ENCODE results near the gene ARHGAP25.
A peak's percentile ranks its signal among the peaks of the same experiment; 100 is the strongest.

The ARHGAP25 gene, protein sequence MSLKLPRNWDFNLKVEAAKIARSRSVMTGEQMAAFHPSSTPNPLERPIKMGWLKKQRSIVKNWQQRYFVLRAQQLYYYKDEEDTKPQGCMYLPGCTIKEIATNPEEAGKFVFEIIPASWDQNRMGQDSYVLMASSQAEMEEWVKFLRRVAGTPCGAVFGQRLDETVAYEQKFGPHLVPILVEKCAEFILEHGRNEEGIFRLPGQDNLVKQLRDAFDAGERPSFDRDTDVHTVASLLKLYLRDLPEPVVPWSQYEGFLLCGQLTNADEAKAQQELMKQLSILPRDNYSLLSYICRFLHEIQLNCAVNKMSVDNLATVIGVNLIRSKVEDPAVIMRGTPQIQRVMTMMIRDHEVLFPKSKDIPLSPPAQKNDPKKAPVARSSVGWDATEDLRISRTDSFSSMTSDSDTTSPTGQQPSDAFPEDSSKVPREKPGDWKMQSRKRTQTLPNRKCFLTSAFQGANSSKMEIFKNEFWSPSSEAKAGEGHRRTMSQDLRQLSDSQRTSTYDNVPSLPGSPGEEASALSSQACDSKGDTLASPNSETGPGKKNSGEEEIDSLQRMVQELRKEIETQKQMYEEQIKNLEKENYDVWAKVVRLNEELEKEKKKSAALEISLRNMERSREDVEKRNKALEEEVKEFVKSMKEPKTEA

DNA sequence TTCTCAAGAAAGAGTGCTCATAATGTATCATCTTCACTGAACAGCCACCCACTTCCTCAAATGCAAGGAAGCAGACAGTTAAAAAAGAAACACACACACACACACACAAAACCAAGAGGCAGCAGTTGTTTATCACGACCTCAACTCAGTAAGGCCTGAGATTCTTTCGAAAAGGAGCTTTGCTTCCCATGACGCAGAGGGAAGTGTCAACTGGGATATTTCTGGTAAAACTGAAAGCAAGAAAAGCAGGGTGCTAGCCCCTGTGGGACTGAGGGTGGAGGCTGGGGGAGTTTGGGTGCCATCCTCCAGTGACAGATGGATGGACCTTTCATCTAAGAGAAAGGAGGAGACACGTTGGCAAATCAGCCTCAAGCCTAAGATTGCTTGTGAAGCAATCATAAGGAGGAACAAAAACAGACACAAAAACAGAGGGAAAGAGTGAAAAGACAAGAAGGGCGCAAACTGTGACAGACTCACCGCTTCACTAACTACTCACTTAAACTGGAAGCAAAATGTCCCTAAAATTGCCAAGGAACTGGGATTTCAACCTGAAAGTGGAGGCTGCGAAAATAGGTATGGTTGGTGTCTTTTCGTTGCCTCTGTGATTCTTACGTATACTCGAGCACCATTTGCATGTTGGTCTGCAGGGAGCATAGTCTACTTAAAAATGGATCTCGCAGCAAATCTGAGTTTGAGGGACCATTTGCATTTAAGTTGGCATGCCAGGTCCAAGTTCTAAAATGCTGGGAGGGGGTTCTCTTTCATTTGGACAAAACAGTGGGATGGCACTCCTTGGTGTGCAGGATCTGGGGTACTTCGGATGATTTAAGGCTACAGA, at the start of gene ARHGAP25:
ARHGAP25 (plus strand) TSS at position 124 of the 838 bp plus-strand sequence; CDS start at position 513, 389 bp downstream.
- peak in 11 of 56 donors; percentile 4 to 39 (median 15) for DNase-seq

DNA sequence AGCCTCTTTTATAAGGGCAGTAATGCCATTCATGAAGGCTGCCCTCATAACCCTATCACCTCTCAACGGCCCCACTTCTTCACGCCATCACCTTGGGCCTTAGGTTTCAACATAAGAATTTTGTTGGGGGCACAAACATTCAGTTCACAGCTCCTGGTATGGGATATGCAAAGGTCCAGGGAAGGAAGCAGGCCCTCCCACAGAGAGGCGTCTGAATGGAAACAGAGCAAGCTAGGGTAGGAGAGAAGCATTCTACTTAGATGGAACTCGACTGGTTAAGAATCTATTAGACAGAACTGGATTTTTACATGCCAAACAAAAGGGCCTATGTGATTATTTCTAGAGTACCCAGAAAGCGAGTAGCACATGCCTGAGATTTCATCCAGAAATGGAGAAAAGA, 48.4 kb upstream of the ARHGAP25 start:
- no peak for DNase-seq

DNA sequence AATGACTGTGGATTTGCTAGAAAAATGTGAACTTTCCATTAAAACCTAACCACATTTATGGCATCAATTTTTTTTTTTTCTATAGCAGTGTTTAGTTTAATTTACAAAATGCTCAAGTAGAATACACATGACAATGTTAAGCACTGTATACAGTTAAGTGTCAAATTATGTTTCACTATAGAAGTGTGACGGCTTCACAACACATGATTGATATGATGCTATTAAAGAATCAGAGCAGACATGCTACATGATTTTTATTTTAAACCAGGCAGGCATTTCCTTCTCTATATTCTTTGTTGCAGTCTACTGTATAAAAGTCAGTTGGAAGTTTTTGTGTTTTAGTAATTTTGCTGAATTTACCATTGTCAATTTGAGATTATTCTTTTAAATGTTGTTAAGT, 47.6 kb upstream of the ARHGAP25 start:
- DNase-seq = no peak

DNA sequence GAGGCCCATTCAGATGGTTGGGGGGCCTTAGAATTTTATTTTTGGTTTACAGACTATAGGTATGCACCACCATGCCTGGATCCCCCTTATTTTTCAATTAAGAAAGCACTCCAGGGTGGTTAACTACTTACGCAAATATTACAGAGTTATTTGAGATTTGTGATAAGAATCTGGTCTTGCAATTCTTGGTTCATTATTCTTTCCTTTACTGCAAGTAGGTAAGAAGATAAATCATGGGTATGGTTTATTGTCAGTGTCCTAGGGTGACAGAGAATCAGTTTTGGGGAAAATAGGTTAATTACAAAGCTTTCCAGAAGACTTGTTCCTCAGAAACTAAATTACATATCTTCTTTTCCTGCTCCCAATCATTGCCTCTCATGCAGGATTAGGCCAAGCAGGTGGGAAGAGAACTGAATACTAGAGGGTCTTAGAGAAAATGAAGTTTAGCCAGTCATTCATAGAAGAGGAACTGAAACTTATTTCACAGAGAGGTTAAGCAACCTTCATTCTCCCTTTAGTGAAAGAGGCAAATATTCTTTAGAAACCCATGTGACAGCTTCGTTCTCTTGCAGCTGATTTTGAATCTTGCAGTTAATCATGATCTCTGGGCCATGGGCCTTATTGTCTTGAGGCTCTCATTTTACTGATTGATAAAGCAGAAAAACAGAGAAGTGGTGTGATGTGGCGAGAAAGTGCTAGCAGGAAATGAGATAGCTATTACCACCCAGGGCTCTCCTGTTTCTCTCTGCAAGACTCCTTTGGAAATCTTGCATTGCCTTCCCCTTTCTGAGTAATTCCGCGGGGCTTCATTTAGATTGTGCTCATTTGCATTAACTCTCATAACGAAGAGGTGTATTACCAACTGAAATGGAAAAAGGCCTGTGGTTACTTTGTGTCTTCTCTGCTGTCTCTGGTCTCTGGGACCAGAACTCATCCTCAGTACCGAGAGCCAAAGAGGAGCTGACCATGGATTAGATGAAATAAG, 44.8 kb upstream of the ARHGAP25 start:
- no peak for DNase-seq

DNA sequence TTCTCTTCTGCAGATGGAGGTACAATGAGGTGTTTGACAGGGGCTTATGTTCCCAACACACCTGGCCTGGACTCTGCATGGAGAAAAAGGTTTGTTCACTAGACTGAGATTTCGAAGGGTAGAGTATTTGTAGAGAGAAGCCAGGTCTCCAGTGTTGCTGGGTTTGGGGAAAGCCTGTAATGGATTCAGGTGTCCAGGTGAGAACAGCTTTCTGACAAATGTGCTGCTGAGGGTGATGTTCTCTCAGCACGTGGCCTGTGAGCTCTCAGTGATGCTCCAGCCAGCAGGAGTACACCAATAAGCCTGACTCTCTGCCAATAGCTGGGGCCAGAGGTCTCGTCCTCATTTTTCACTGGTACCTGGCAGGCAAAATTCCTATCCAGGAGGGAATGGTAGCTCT, 43.8 kb upstream of the ARHGAP25 start:
- no peak for DNase-seq

DNA sequence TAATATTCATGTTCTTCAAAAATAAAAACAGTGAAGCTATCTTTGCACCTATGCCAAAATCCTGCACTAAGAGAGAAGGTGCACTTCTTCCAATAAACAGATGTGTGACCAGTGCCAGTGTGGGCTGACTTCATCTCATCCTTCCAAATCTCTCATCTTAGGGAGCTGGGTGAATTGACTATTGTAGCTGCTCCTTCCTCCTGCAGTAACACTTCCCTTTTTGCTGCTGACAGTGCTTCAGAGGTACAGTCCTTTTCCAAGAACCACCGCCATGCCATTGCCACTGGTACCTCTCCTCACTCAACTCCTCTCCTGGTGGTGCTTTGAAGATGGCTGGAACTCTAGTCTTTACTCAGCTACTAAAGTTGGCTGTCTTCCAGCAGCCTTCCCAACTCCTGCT, 42.1 kb upstream of the ARHGAP25 start:
- DNase-seq = no peak

DNA sequence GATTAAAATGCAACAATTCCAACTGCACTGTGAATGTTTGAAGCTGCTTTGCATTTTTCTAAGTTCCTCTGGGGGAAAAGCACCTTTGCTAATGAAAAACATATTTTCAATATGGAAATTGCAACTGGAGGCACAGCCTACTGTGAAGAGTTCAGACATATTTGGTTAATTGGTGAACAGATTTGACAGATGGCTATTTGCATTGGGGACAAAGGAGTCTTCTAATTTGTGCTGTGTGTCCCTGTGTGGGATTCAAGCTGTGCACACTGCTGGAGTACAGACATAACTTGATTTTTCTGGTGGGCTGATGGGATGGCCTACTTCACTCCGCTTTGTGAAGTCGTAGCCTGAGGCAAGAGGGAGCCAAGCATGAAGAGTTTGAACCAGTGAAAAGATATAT, 40.7 kb upstream of the ARHGAP25 start:
- no peak for DNase-seq

DNA sequence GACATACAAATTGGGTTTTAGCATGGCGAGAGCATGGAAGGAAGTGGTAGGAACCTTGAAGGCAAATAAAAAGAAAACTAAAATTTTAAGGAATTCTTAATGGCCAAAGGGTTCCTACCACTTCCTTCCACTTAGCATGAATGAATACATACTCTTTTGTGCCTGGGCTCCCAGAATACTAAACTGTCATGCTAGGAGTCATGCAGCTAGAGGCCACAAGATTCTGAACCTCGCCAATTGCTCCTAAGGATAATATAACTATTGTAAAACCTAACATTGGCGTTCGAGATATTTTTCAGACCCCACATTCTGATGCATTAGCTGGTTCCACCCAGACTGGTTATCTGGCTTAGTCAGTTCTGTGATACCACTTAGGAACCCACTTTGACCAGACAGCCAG, 38.6 kb upstream of the ARHGAP25 start:
- no peak for DNase-seq

DNA sequence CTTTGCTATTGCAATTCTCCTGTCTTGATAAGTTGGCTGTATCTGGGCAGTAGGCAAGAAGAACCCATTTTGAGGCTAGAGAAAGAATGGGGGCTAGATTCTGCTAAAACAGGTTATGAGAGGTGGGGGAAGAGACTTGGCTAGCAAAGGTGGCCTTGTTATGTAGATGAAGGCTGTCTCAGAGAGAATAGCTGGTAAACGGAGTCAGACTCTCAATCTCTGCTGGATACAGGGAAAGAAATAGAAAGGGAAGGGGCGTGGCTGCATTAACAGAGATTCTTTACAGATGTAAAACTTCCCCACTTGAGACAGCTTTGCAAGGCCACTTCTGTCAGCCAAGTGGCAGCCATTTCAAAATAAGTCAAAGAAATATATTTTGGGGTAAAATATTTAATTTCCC, 38.1 kb upstream of the ARHGAP25 start:
- no peak for DNase-seq

DNA sequence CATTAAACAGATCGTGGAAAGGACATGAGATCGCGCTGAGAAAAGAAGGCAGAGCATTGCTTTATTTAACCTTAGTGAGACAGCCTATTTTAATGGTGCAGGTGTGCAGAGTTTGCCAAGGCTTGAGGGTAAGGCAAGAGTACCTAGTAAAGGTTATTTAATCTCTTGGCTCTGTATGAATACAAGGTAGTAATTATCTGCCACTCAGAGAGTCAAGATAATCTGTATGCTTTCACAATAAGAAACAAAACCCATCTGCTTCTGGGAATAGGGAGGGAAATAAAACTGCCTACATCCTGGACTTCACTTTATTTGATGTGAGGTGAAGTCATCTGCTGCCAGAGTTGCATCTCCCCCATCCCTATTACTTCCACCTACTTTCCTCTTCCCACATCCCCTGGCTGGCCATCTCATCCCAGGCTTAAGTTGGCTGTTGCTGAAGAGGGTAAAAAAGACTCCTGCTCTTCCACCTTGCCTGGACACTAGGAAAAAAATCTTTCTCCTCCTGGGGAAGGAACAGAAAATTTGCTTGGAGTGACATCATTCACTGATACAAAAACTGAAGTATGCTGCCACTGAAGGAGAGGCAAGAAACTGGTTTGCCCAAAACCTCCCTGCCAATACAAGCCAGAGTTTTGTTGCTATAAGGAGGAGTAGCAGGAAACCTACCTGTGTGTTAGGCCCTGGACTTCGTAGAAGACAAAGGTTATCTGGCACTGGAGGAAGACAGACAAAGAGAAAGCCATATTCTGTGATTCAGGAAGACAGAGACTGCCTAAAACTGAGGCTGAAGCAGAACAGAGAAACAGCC, 35.8 kb upstream of the ARHGAP25 start:
- DNase-seq = no peak

DNA sequence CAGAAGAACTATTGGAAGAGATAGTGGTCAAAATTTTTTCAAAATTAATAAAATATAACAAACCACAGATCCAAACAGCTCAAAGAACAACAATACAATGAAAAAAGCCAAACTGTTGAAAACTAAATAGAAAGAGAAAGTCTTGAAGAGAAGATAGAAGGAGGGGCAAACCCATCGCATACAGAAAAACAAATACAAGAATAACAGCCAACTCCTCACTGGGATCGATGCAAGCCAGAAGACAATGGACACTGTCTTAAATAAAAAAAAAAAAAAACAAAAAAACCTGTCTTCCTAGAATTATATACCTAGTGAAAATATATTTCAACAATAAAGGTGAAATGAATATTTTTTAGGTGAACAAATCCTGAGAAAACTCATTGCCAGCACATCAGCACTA, 34.1 kb upstream of the ARHGAP25 start:
- no peak for DNase-seq

DNA sequence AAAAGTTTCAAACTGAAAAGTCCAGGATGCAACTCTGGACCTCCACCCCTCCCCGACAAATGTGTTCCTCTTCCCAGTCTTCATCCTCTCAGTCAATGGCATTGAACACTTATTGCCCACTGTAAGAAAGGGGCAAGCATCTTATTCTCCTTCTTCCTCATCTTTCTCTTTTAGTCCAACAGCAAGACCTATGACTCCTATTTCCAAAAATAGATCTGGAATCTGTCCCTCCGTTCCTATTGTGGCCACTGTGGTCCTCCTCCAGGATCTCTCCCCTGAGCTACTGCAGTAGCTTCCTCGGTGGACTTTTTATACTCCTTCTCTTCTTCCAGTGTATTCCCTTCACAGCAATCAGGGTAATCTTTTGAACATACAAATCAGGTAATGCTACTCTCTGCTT, 28.0 kb upstream of the ARHGAP25 start:
- no peak for DNase-seq

DNA sequence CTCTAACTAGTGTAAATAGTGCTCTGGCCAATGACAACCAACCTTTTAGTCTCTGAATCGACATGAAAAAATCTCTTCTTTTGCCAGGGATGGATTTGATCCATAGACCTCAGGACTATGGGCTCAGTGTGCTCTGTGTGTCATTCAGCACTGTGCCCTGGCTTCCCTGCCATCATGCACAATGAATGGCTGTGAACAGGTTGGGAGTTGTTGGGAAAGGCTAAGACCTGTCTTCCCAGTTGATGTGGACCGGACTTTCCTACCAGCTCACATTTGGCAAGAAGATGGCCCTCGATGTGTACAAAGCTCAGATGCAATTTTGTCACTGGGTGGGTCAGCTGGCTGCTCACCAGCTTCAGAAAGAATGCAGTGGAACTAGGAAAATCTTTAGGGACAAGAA, 26.0 kb upstream of the ARHGAP25 start:
- no peak for DNase-seq

DNA sequence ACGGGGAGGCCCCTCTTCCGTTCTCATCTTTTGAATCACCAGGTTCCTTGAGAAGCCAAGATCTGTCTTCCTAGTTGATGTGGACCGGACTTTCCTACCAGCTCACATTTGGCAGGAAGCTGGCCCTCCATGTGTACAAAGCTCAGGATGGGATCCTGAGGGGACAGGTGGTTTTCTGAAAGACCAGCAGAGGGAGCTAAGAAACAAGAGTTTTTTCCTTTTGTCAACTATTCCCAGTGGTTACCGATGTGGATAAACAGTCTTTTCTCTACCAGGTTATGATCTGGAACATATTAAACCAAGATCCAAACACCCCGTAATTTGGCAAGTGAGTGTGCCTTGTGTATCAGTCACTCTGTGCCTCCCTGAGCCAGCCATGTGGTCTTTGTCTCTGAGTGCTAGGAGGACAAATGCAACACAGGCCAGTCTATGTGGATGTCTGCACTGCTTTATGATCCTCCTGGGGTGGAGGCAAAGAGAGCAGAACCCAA, 25.1 kb upstream of the ARHGAP25 start:
- peak in 2 of 56 donors; percentile 1 for DNase-seq

DNA sequence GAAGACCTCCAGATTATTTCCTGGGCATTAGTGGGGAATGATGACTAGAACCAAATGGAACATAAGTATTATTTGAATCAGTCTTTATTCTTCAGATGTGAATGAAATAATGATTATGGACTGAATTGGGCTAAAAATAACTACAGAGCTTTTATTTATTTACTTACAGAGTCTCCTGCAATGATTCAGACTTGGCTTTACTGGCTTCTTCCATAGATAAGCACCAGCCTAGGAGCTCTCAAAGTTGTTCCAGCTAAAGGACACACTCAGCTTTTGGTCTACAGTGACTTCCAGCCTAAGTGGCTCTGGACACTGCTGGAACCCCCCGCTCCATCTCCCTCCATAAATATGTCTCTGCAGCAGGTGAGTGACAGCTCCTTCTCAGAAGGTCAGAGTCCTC, 24.3 kb upstream of the ARHGAP25 start:
- no peak for DNase-seq

DNA sequence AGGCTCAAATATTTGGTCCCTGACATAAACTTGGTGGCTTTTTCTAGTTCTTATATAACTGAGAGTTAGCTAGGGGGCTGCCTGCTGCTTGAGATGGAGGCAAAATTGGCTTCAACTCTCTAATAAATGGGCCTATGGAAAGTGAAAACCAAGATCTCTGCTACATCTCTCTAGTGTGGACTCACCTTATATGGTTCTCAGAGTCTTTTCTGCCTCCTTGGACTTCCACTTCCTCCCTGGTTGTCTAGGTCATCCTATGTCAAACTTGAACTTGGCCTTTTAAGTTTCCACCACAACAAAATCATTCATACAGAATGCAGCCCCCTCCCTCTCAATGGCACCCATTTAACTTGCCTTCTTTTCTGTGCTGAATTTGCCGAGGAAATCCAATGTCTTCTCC, 23.9 kb upstream of the ARHGAP25 start:
- no peak for DNase-seq

DNA sequence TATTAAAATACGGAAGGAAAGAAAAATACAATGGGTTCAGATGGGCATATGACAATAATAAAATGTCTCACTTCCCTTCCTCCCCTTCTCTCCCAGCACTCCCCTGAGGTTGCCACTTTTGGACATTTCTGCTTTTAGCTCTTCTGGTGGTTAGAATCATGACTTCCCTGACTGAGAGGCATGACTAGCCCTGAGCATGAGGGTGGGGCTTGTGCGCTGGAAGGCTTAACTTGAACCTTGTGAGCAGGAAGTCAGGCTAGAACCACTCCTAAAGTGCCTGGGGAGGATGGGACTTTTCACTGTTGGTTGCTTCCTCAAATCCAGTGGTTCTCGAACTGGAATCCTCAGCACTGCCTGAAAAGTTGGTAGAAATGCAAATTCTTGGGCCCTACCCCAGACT, 19.7 kb upstream of the ARHGAP25 start:
- DNase-seq = peak in 15 of 56 donors; percentile 6 to 44 (median 20)

DNA sequence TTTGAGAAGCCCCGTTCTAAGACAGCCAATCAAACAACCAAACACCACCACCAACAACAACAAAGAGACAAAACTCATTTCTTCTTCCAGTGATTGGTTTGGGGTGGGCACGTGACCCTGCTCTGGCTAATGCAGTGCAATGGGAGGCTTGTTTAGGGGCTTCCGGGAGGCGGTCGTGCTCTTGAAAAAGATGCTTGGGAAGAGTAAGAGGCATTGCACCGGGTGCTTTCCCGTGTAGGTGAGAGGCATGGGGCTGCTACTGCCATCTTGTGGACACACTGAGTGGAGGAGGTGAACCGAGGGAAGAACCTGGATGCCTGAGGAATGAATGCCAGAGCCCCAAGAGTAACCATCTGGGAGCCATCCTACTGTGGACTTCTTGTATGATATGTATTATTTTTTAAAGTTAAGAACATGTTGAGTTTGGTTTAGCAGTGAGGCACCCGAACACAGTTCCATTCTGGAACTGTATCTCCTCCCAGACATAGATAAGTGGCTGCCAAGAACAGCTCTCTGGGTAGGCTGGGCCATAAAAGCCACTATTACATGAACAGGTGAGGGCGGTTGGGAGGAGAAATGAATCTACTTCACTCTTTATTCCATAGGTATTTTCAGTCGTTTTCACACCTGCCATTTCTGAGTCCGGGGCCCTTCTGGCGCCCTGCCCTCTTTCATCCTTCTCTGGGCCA, 19.1 kb upstream of the ARHGAP25 start:
- peak in 7 of 56 donors; percentile 7 to 25 (median 12) for DNase-seq
